Stomach (tissue), 9 donors: ENCODE data around the gene TFEB. TPM values are rescaled to one million over a fixed set of nuclear protein-coding genes. Genes with fewer than 3 reads are reported as not detected.

Experiments
- DNase-seq, 2 donors: peaks; one replicate each; pipeline versions ENCODE4 v3.0.0 to v3.0.0-alpha.2; 2013 to 2019
- H3K27ac ChIP-seq, 5 donors: fragments of 200-600 bp in 4 of 5; sonication (generic) in 4 of 5; one replicate each; pipeline ENCODE4 v1.5.1; 2013 to 2019; ENCODE audit warnings: mild to moderate bottlenecking in 1 of 5, moderate library complexity in 1 of 5
- H3K27me3 ChIP-seq, 3 donors: fragments of 200-600 bp; sonication (generic); one replicate each; pipeline ENCODE4 v1.5.1; 2017 to 2019; ENCODE audit warnings: mixed run types in 1 of 3
- H3K36me3 ChIP-seq, 4 donors: fragments of 200-600 bp; sonication (generic); 1 replicate in 3 of 4; 2 replicates in 1 of 4; pipeline ENCODE4 v1.5.1; 2016 to 2019
- H3K4me1 ChIP-seq, 4 donors: fragments of 200-600 bp; sonication (generic); one replicate each; pipeline ENCODE4 v1.5.1; 2016 to 2019
- H3K4me3 ChIP-seq, 4 donors: fragments of 200-600 bp; sonication (generic) in 3 of 4; one replicate each; pipeline ENCODE4 v1.5.1; 2016 to 2019; ENCODE audit warnings: mild to moderate bottlenecking in 1 of 4
- H3K9me3 ChIP-seq, 4 donors: fragments of 200-600 bp; sonication (generic); one replicate each; pipeline ENCODE4 v1.5.1; 2016 to 2019
- CTCF ChIP-seq, 7 experiments: fragments of 450-650 bp in 4 of 7; fragments of 200-600 bp in 3 of 7; sonication (generic) in 3 of 7; IDR thresholded peaks; one replicate each; pipeline ENCODE4 v1.5.1; 2016 to 2019; ENCODE audit warnings: antibody characterized with exemption in 7 of 7, control low read depth in 2 of 7, mild to moderate bottlenecking in 1 of 7
- EP300 ChIP-seq: sonication (generic); formaldehyde crosslinking; IDR thresholded peaks from one replicate; pipeline ENCODE4 v1.6.1; 2017; ENCODE audit warnings: antibody characterized with exemption
- POLR2A ChIP-seq, 4 donors: fragments of 450-650 bp; IDR thresholded peaks; one replicate each; pipeline ENCODE4 v1.6.1; 2016; ENCODE audit warnings: antibody characterized with exemption in 4 of 4, control low read depth in 2 of 4, mild to moderate bottlenecking in 1 of 4, moderate library complexity in 1 of 4
- POLR2AphosphoS5 ChIP-seq, 3 donors: sonication (generic); formaldehyde crosslinking; IDR thresholded peaks; one replicate each; pipeline ENCODE4 v1.6.1; 2016; ENCODE audit warnings: antibody characterized with exemption in 3 of 3
- WGBS, 5 donors: extraction: QIAGEN DNeasy Blood & Tissue Kit in 3 of 5; methylation state at CpG; one replicate each; pipeline versions ENCODE4 v1.1.5 to v1.1.7; 2013 to 2018; 5-methylcytosine and 5-hydroxymethylcytosine counted together
- intact Hi-C: fragments of 100-400 bp; cut with DNase I; formaldehyde crosslinking; loops from one replicate; pipeline ENCODE4 v1.15.1; 2023; ENCODE audit warnings: low total_unique reads
- polyA plus RNA-seq, 3 donors: library from polyadenylated mRNA; stranded (reverse); fragments of 200-250 nt; gene quantifications; one replicate each; pipeline ENCODE4 v1.2.3, GENCODE V29; 2013
- total RNA-seq, 5 donors: library from RNA; depleted of rRNA; stranded (reverse); fragments of >200 nt; gene quantifications; one replicate each; pipeline versions ENCODE4 v1.1.0 to v1.2.3, GENCODE V29; 2014 to 2016
- donor health status: healthy with polysubstance abuse.
- donor health status: Bipolar disorder and iron deficiency.
- donor health status: healthy.

TFEB gene
- total and polyA plus RNA-seq, 8 donors, result 6.4 to 130 (median 13.5) TPM

GRCh38 chr6:41682497-41683272 is 52.7 kb downstream of the TFEB start:
- 32 to 47% (median 40%) methylated on average over 28 to 31 of the region's 31 CpGs for WGBS, 5 donors
- peak; percentile 59 to 66 for DNase-seq
- peaks cover 7 to 38% (median 36%) of the 10 kb centered on the region in 4 donors for H3K36me3 ChIP-seq
- peak overlapping the region; percentile 30 to 45 (median 44) for H3K4me3 ChIP-seq
- intact Hi-C loops, result loop anchor here (5.0 kb wide), 1 partner anchor 80 kb away; no protein-coding TSS in a partner anchor
- H3K27ac ChIP-seq, result peak overlapping the region; percentile 36 to 63 (median 53)
- H3K4me1 ChIP-seq, result peaks cover 17 to 30% (median 26%) of the 10 kb centered on the region in 4 donors
- H3K9me3 ChIP-seq, result no peaks in the 10 kb centered on the region
- H3K27me3 ChIP-seq, result no peaks in the 10 kb centered on the region
- no peak for TF ChIP-seq POLR2AphosphoS5 (IDR thresholded peaks at IDR 0.05)
- TF ChIP-seq EP300, result no peak
- no peak for TF ChIP-seq POLR2A (IDR thresholded peaks at IDR 0.05)
- no peak for TF ChIP-seq CTCF (IDR thresholded peaks at IDR 0.05)

DNA sequence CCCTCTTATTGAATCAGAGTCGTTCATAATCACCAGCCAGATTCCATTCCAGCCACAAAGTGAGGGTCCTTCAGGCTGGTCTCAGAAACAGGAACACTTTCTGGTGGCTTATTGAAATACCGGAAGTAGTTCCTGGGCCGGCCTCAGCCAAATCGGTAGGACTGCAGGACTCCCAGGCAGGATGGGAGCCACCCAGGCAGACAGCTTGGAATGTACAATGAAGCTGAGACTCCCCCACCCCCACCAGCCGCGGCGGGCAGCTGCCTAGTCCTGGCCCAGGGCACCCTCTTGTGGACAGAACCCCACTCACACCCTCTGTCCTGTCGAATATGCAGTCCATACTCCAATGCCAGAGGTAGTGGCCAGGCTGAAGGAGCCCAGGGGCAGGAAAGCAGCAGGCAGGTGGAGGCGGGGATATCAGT is 53.3 kb downstream of the TFEB start:
- Histone ChIP-seq H3K4me3 (no peak overlapping the region), H3K36me3 (peaks cover 7 to 32% (median 30%) of the 10 kb centered on the region in 4 donors), H3K9me3 (no peaks in the 10 kb centered on the region), H3K27ac (peak overlapping the region in 4 of 5 donors; percentile 10 to 63 (median 57)), H3K4me1 (peaks cover 17 to 24% (median 23%) of the 10 kb centered on the region in 4 donors), H3K27me3 (no peaks in the 10 kb centered on the region)
- intact Hi-C loops, result loop anchor here (5.0 kb wide), 1 partner anchor 80 kb away; no protein-coding TSS in a partner anchor
- TF ChIP-seq CTCF (IDR thresholded peaks at IDR 0.05) (peak in 5 of 7 experiments; percentile 65 to 97 (median 76)), POLR2AphosphoS5 (IDR thresholded peaks at IDR 0.05) (peak in 1 of 3 donors; percentile 27), POLR2A (IDR thresholded peaks at IDR 0.05) (no peak), EP300 (no peak)
- WGBS, 5 donors, result 2 to 10% (median 3%) methylated on average over 6 to 9 of the region's 9 CpGs
- DNase-seq, result peak; percentile 94 to 97

DNA sequence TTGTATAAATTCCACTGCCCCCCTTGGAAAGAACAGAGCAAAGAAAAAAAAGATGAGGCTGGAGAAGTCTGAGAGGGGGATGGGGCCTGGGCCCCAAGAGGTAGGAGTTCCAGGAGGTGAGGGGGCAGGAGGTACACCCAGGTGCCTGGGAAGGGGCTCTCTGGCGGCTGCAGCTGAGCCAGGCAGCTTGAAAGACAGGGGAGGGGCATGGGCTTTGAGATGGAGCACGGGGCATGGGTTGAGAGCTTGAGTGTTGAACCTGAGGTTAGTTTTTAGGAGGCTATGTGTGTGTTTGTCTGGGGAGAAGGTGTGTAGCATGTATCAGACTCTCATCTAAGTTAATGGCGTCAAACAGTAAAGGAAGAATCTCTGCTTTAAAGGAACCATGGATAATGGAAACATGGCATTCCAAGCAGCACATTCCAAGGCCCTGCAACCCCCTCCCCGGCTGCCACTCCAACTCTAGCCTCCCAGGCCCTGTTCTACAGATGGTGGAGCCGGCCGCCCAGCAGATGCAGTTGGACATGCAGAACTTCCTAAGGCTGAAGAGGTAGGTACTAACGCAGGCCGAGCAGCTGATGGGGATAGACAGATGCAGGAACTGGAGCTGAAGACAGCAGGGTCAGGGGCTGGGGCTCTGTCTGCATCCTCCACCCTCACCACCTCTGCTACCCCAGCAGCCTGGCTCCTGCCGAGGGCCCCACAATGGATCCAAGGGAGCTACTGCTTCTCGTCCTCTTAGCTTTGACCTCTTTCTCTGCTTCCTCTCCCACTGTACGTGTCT is 55.0 kb downstream of the TFEB start:
- no peaks in the 10 kb centered on the region for H3K27me3 ChIP-seq
- H3K9me3 ChIP-seq, result no peaks in the 10 kb centered on the region
- WGBS, 5 donors, result 77 to 84% (median 80%) methylated on average over 11 of the region's 11 CpGs
- peaks cover under 1 to 15% (median 14%) of the 10 kb centered on the region in 4 donors for H3K36me3 ChIP-seq
- no peak overlapping the region for H3K27ac ChIP-seq
- no peak for DNase-seq
- TF ChIP-seq CTCF (IDR thresholded peaks at IDR 0.05), result no peak
- TF ChIP-seq EP300, result no peak
- TF ChIP-seq POLR2AphosphoS5 (IDR thresholded peaks at IDR 0.05), result no peak
- no peak for TF ChIP-seq POLR2A (IDR thresholded peaks at IDR 0.05)
- peaks cover 17 to 24% (median 23%) of the 10 kb centered on the region in 4 donors for H3K4me1 ChIP-seq
- intact Hi-C loops, result loop anchor here (5.0 kb wide), 1 partner anchor 78 kb away; no protein-coding TSS in a partner anchor
- no peak overlapping the region for H3K4me3 ChIP-seq

DNA sequence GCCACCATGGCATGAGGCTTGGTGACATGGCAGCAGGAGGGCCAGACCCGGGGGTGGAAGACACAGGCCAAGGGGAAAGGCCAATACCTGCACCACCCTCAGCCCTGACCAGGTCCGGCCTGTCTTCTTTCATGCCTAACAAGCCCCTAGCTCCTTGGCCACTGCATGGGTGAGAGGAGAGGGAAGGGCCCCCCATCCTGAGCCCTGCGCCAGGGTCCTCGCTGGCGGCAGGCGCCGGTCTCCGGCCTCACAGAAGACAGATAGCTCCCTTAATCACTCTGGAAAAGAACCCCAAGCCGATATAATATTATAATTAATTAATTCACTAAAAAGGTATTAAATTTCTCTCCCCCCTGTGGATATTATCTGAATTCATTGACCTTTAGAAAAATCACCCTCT is 55.7 kb downstream of the TFEB start:
- Histone ChIP-seq H3K4me3 (no peak overlapping the region), H3K9me3 (no peaks in the 10 kb centered on the region), H3K4me1 (peaks cover 17 to 24% (median 23%) of the 10 kb centered on the region in 4 donors), H3K36me3 (peaks cover 0 to 8% (median 7%) of the 10 kb centered on the region in 4 donors), H3K27ac (no peak overlapping the region), H3K27me3 (no peaks in the 10 kb centered on the region)
- DNase-seq, result no peak
- TF ChIP-seq POLR2A (IDR thresholded peaks at IDR 0.05), result no peak
- no peak for TF ChIP-seq CTCF (IDR thresholded peaks at IDR 0.05)
- TF ChIP-seq EP300, result no peak
- no peak for TF ChIP-seq POLR2AphosphoS5 (IDR thresholded peaks at IDR 0.05)
- intact Hi-C loops, result loop anchor here (5.0 kb wide), 2 partner anchors 77 to 307 kb away; no protein-coding TSS in a partner anchor
- WGBS, 5 donors, result 88 to 97% (median 95%) methylated on average over 8 to 9 of the region's 9 CpGs
